GM21717 (cell line): ENCODE data around the gene SLC6A18.

Source experiments
- ATAC-seq: cut with Tn5 transposase; IDR thresholded peaks from one replicate; pipeline ENCODE4 v1.9.1; 2021; ENCODE audit warnings: mild to moderate bottlenecking, moderate library complexity; ENCODE audit not compliant: unreplicated experiment

Gene SLC6A18

GRCh38 chr5:1186351-1187233 lies 38.6 kb upstream of the SLC6A18 start:
- ATAC-seq, result no peak

- ATAC-seq, result no peak
Observed at GRCh38 chr5:1187234-1187949, 37.8 kb upstream of the SLC6A18 start.

GRCh38 chr5:1187950-1188334 lies 37.2 kb upstream of the SLC6A18 start:
- ATAC-seq, result no peak

- no peak for ATAC-seq
Observed at GRCh38 chr5:1188464-1188863, 36.7 kb upstream of the SLC6A18 start.

GRCh38 chr5:1189269-1189668 lies 35.9 kb upstream of the SLC6A18 start:
- ATAC-seq, result no peak

GRCh38 chr5:1190278-1190677 lies 34.9 kb upstream of the SLC6A18 start:
- no peak for ATAC-seq

- ATAC-seq, result no peak
Observed at GRCh38 chr5:1190837-1191239, 34.3 kb upstream of the SLC6A18 start.

GRCh38 chr5:1192971-1193590 lies 32.1 kb upstream of the SLC6A18 start:
- ATAC-seq, result no peak

- no peak for ATAC-seq
Observed at GRCh38 chr5:1193591-1193985, 31.6 kb upstream of the SLC6A18 start.

- ATAC-seq, result no peak
Observed at GRCh38 chr5:1194378-1194777, 30.8 kb upstream of the SLC6A18 start.

- no peak for ATAC-seq
Observed at GRCh38 chr5:1195439-1195838, 29.7 kb upstream of the SLC6A18 start.

GRCh38 chr5:1195916-1196315 lies 29.3 kb upstream of the SLC6A18 start:
- no peak for ATAC-seq

- ATAC-seq, result no peak
Observed at GRCh38 chr5:1196562-1196961, 28.6 kb upstream of the SLC6A18 start.

- no peak for ATAC-seq
Observed at GRCh38 chr5:1197876-1198666, 27.1 kb upstream of the SLC6A18 start.

- no peak for ATAC-seq
Observed at GRCh38 chr5:1199340-1199648, 25.9 kb upstream of the SLC6A18 start.

GRCh38 chr5:1199649-1200494 lies 25.3 kb upstream of the SLC6A18 start:
- ATAC-seq, result no peak

- no peak for ATAC-seq
Observed at GRCh38 chr5:1200495-1201326, 24.5 kb upstream of the SLC6A18 start.

GRCh38 chr5:1201327-1202025 lies 23.7 kb upstream of the SLC6A18 start, which contains the start of gene SLC6A19:
Gene SLC6A19, plus strand, starts transcription at chr5:1201595. Its CDS starts 56 bp downstream, at chr5:1201651.
- ATAC-seq, result no peak
